K562 (cell line): Measurements from ENCODE around the gene MAK. TPM values are rescaled to one million over a fixed set of nuclear protein-coding genes. Genes with fewer than 3 reads are reported as not detected.

Experiments
- DMBX1 ChIP-seq: fragments of 250-450 bp; sonication (Bioruptor Pico); IDR thresholded peaks from 2 replicates; pipeline ENCODE4 v1.8.0; 2022; ENCODE audit warnings: inconsistent platforms, mild to moderate bottlenecking, moderate library complexity, borderline replicate concordance
- DPF2 ChIP-seq: fragments of 450-650 bp; IDR thresholded peaks from 2 replicates; pipeline ENCODE4 v1.6.1; 2016
- E2F3 ChIP-seq: fragments of 250-450 bp; sonication (Bioruptor Pico); IDR thresholded peaks from 2 replicates; pipeline ENCODE4 v1.4.0; 2020; ENCODE audit warnings: mild to moderate bottlenecking
- GABPB1 ChIP-seq: sonication (generic); formaldehyde crosslinking; IDR thresholded peaks from 2 replicates; pipeline ENCODE4 v1.8.0; 2022; ENCODE audit warnings: mild to moderate bottlenecking, missing genetic modification reagents
- ILK ChIP-seq: fragments of 450-650 bp; IDR thresholded peaks from 2 replicates; pipeline ENCODE4 v1.6.1; 2016; ENCODE audit warnings: missing genetic modification characterization, low read depth, mild to moderate bottlenecking, missing compliant biosample characterization, moderate library complexity, borderline replicate concordance
- MXI1 ChIP-seq: IDR thresholded peaks from 2 replicates; pipeline ENCODE4 v1.6.1; 2011; ENCODE audit warnings: low read depth, mild to moderate bottlenecking, improper control_type of control experiment, low read length
- NEUROD1 ChIP-seq: fragments of 150-350 bp; IDR thresholded peaks from 2 replicates; pipeline ENCODE4 v1.6.1; 2014; ENCODE audit warnings: borderline replicate concordance, low read length, low read depth; ENCODE audit not compliant: partially characterized antibody
- NR2C1 ChIP-seq, 2 experiments: fragments of 450-650 bp; IDR thresholded peaks; 2 replicates each; pipeline ENCODE4 v1.6.1; 2017; ENCODE audit warnings: mild to moderate bottlenecking in 2 of 2, antibody characterized with exemption in 1 of 2, inconsistent platforms in 1 of 2, missing compliant biosample characterization in 1 of 2, missing genetic modification characterization in 1 of 2
- POU5F1 ChIP-seq: fragments of 150-350 bp; IDR thresholded peaks from 2 replicates; pipeline ENCODE4 v1.6.1; 2014; ENCODE audit warnings: borderline replicate concordance, low read length, low read depth, mild to moderate bottlenecking; ENCODE audit not compliant: partially characterized antibody
- ZNF778 ChIP-seq: fragments of 450-650 bp; formaldehyde crosslinking; IDR thresholded peaks from 2 replicates; pipeline ENCODE4 v1.4.0; 2020; ENCODE audit warnings: mild to moderate bottlenecking, moderate library complexity
- ZSCAN32 ChIP-seq: fragments of 450-650 bp; formaldehyde crosslinking; IDR thresholded peaks from 2 replicates; pipeline ENCODE4 v1.4.0; 2020; ENCODE audit warnings: mild to moderate bottlenecking, moderate library complexity
- polyA plus RNA-seq, 8 experiments: library from polyadenylated mRNA; depleted of rRNA in 4 of 8; stranded (reverse) in 5 of 8; unstranded in 3 of 8; fragments of >200 nt; fragmentation: Nextera tagmentation in 2 of 8; fragmentation: Illumina TruSeq in 1 of 8; extraction: Ambion mirVana in 2 of 8; extraction: Trizol in 1 of 8; gene quantifications; 2 replicates each; pipeline versions ENCODE4 v1.2.1 to v1.2.3, GENCODE V29; 2011 to 2014; ENCODE audit warnings: inconsistent platforms in 1 of 8, missing spikeins in 1 of 8
- total RNA-seq, 7 experiments: library from RNA; depleted of rRNA in 6 of 7; stranded (reverse); fragments of >200 nt in 6 of 7; fragmentation: Illumina TruSeq in 2 of 7; extraction: Trizol in 2 of 7; gene quantifications; 2 replicates each; pipeline versions ENCODE4 v1.2.1 to v1.2.3, GENCODE V29; 2011 to 2021; ENCODE audit warnings: low replicate concordance in 1 of 7
- TF ChIP-seq, protein P1 (sequence below): sonication (generic); formaldehyde crosslinking; IDR thresholded peaks from 2 replicates; pipeline ENCODE4 v1.8.0; 2022; ENCODE audit warnings: missing genetic modification reagents, mild to moderate bottlenecking, borderline replicate concordance
- TF ChIP-seq, protein P2 (sequence below), 2 experiments: fragments of 150-350 bp in 1 of 2; IDR thresholded peaks; 2 replicates each; pipeline ENCODE4 v1.6.1; 2012 to 2016; ENCODE audit warnings: low read depth in 2 of 2, low read length in 2 of 2, mild to moderate bottlenecking in 1 of 2, moderate library complexity in 1 of 2
- TF ChIP-seq, protein P3 (sequence below): fragments of 250-450 bp; sonication (Bioruptor Pico); IDR thresholded peaks from 2 replicates; pipeline ENCODE4 v1.4.0; 2020; ENCODE audit warnings: borderline replicate concordance
- TF ChIP-seq, protein P4 (sequence below): sonication (generic); formaldehyde crosslinking; IDR thresholded peaks from 2 replicates; pipeline ENCODE4 v1.8.1; 2023; ENCODE audit warnings: mild to moderate bottlenecking, missing genetic modification reagents, moderate library complexity
- TF ChIP-seq, protein P5 (sequence below): sonication (generic); IDR thresholded peaks from 2 replicates; pipeline ENCODE4 v1.6.1; 2016

The MAK gene
- total and polyA plus RNA-seq, 9 of the 15 experiments (the other 6 are each of a cell fraction or from before 2014, with no cell fraction given) = 0.25 to 1.1 (median 0.53) TPM

DNA sequence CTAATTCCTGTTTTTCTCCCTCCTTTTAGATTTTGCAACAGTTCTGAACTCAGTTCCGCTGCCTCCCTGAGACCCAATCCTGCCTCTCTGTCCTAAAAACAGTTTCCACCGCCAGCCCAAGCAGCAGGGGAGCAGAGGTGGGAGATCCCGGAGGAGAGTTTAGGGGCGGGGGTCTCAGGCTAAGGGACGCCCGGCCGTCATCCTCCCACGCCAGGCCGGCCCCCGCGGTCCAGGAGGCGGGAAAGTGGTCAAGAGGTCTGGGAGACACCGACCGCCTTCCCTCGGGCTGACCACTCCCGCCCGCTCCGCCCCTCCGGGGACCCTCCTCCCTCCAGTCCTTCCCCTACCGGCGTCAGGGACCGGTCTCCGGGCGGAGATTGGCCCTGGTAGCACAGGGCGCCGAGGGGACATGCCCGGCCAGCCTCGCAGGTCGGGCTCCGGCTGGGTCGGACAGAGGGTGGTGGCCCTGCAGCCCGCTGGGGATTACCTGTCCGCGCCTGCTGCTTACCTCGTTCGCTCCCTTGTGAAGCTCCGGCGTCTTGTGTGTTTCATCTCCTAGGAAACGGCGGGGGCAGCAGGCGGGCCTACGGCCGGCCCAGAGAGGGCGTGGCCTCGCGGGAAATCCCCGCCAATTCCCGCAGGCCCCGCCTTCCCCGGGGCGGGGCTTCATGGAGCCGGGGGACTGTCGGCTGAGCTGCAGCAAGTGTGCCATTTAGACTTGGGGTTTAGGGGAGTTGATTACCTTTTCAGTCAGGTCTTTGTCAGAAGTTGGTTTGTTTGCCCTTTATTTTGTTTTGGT, at the start of gene MAK (continued):
- TF ChIP-seq, protein P1, sequence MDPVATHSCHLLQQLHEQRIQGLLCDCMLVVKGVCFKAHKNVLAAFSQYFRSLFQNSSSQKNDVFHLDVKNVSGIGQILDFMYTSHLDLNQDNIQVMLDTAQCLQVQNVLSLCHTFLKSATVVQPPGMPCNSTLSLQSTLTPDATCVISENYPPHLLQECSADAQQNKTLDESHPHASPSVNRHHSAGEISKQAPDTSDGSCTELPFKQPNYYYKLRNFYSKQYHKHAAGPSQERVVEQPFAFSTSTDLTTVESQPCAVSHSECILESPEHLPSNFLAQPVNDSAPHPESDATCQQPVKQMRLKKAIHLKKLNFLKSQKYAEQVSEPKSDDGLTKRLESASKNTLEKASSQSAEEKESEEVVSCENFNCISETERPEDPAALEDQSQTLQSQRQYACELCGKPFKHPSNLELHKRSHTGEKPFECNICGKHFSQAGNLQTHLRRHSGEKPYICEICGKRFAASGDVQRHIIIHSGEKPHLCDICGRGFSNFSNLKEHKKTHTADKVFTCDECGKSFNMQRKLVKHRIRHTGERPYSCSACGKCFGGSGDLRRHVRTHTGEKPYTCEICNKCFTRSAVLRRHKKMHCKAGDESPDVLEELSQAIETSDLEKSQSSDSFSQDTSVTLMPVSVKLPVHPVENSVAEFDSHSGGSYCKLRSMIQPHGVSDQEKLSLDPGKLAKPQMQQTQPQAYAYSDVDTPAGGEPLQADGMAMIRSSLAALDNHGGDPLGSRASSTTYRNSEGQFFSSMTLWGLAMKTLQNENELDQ (CRISPR knock-in tag) = no peak
- TF ChIP-seq E2F3 (CRISPR knock-in tag) (peak; percentile 24), DPF2 (peak; percentile 48; the same call in 1 of the 2 replicates), NR2C1 (IDR thresholded peaks at IDR 0.05) (no peak), NR2C1 (tag; IDR thresholded peaks at IDR 0.05) (no peak), MXI1 (peak; percentile 7; the same call in 1 of the 2 replicates), ILK (no peak), ZSCAN32 (CRISPR knock-in tag) (no peak), GABPB1 (CRISPR knock-in tag) (peak; percentile 75), ZNF778 (CRISPR knock-in tag) (no peak), DMBX1 (CRISPR knock-in tag) (no peak), POU5F1 (no peak), NEUROD1 (no peak)
- TF ChIP-seq, protein P2, sequence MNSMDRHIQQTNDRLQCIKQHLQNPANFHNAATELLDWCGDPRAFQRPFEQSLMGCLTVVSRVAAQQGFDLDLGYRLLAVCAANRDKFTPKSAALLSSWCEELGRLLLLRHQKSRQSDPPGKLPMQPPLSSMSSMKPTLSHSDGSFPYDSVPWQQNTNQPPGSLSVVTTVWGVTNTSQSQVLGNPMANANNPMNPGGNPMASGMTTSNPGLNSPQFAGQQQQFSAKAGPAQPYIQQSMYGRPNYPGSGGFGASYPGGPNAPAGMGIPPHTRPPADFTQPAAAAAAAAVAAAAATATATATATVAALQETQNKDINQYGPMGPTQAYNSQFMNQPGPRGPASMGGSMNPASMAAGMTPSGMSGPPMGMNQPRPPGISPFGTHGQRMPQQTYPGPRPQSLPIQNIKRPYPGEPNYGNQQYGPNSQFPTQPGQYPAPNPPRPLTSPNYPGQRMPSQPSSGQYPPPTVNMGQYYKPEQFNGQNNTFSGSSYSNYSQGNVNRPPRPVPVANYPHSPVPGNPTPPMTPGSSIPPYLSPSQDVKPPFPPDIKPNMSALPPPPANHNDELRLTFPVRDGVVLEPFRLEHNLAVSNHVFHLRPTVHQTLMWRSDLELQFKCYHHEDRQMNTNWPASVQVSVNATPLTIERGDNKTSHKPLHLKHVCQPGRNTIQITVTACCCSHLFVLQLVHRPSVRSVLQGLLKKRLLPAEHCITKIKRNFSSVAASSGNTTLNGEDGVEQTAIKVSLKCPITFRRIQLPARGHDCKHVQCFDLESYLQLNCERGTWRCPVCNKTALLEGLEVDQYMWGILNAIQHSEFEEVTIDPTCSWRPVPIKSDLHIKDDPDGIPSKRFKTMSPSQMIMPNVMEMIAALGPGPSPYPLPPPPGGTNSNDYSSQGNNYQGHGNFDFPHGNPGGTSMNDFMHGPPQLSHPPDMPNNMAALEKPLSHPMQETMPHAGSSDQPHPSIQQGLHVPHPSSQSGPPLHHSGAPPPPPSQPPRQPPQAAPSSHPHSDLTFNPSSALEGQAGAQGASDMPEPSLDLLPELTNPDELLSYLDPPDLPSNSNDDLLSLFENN (IDR thresholded peaks at IDR 0.05; ENCODE audit: low read depth in 2 of 2, low read length in 2 of 2) = peak in 1 of 2 experiments; percentile 19; a peak in 1 of 4 replicates
- TF ChIP-seq, protein P3, sequence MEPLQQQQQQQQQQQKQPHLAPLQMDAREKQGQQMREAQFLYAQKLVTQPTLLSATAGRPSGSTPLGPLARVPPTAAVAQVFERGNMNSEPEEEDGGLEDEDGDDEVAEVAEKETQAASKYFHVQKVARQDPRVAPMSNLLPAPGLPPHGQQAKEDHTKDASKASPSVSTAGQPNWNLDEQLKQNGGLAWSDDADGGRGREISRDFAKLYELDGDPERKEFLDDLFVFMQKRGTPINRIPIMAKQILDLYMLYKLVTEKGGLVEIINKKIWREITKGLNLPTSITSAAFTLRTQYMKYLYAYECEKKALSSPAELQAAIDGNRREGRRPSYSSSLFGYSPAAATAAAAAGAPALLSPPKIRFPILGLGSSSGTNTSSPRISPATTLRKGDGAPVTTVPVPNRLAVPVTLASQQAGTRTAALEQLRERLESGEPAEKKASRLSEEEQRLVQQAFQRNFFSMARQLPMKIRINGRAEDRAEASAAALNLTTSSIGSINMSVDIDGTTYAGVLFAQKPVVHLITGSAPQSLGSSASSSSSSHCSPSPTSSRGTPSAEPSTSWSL (CRISPR knock-in tag) = 0 out of 2 replicates have a peak, but pooled peaks have one; percentile 26
- TF ChIP-seq, protein P4, sequence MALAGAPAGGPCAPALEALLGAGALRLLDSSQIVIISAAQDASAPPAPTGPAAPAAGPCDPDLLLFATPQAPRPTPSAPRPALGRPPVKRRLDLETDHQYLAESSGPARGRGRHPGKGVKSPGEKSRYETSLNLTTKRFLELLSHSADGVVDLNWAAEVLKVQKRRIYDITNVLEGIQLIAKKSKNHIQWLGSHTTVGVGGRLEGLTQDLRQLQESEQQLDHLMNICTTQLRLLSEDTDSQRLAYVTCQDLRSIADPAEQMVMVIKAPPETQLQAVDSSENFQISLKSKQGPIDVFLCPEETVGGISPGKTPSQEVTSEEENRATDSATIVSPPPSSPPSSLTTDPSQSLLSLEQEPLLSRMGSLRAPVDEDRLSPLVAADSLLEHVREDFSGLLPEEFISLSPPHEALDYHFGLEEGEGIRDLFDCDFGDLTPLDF (CRISPR knock-in tag) = peak; percentile 74; the same call in 1 of the 2 replicates
- TF ChIP-seq, protein P5, sequence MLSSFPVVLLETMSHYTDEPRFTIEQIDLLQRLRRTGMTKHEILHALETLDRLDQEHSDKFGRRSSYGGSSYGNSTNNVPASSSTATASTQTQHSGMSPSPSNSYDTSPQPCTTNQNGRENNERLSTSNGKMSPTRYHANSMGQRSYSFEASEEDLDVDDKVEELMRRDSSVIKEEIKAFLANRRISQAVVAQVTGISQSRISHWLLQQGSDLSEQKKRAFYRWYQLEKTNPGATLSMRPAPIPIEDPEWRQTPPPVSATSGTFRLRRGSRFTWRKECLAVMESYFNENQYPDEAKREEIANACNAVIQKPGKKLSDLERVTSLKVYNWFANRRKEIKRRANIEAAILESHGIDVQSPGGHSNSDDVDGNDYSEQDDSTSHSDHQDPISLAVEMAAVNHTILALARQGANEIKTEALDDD = no peak
